M059J (cell line): Measurements from ENCODE around the gene RIPOR3. TPM values are rescaled to one million over a fixed set of nuclear protein-coding genes. Genes with fewer than 3 reads are reported as not detected.
A peak's percentile ranks its signal among the peaks of the same experiment; 100 is the strongest.
"Not testable (repeated sequence)": the region's sequence is repeated elsewhere in the genome, so short reads cannot be mapped to it uniquely, and the experiment has no call there.

Experiments used
- DNase-seq: peaks from one replicate; pipeline ENCODE4 v3.0.0-alpha.2; 2012; ENCODE audit warnings: low read depth
- total RNA-seq: library from RNA; depleted of rRNA; stranded (reverse); fragments of >200 nt; shearing (Covaris generic); gene quantifications from 2 replicates; pipeline ENCODE4 v1.2.3, GENCODE V29; 2014

Gene RIPOR3
- total RNA-seq, 1 experiment from 2014 or later: 1.5 TPM

DNA sequence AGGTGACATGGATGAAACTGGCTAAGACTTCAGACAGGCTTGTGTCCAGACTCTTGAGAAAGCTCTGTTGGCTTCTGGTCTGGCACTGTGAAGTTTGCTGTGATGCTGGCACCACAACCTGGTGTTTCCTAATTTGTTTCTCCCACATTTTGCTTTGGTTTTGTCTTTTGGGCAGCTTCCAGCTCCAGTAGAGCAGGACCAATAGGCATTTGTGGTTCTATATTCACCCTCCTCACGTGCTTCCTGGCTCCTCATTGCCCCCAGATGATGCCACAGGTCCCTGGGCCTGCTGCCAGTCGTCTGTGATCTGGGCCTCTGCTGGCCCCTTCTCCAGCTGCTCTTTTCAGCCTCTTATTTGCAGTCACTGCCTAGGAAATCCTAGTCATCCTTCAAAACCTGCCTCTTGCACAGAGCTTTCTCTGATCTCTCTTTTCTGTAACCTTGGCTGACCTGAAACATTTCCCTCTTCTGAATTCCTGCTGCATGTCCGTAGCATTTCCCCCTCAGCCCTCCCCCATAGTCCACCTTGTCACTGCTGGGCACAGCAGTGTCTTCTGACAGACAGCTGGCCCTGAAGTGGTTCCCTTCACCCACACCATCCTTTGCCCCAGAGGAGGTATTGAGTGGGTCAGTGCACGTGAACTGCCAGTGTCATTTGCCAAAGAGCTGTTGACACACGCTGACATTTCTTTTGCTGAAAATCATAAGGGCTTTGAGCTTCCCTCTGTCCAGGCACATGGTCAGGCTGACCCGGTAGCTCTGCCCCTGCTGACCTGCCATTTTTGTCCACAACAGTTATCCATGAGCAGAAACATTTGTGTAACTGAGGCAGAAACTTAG, 118.2 kb downstream of the RIPOR3 start:
- peak; percentile 94 for DNase-seq

DNA sequence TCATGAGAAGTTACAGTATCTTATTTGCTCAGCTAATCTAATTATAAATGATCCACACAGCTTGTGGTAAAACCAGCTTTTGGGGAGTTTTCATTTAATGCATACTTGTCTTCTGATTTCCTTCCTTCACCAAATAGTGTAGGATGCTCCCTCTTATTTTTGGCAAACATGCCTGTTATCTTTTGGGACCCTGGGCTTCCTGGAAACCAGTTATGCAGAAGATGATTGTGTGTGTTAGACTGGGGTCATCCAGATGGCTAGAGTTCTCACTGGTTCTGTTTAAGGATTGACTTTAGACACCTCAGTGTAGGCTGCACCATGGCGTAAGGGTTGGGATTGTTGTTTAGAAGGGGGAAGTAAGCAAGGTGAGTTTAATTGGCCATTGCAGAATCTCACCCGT, 119.9 kb downstream of the RIPOR3 start:
- no peak for DNase-seq

DNA sequence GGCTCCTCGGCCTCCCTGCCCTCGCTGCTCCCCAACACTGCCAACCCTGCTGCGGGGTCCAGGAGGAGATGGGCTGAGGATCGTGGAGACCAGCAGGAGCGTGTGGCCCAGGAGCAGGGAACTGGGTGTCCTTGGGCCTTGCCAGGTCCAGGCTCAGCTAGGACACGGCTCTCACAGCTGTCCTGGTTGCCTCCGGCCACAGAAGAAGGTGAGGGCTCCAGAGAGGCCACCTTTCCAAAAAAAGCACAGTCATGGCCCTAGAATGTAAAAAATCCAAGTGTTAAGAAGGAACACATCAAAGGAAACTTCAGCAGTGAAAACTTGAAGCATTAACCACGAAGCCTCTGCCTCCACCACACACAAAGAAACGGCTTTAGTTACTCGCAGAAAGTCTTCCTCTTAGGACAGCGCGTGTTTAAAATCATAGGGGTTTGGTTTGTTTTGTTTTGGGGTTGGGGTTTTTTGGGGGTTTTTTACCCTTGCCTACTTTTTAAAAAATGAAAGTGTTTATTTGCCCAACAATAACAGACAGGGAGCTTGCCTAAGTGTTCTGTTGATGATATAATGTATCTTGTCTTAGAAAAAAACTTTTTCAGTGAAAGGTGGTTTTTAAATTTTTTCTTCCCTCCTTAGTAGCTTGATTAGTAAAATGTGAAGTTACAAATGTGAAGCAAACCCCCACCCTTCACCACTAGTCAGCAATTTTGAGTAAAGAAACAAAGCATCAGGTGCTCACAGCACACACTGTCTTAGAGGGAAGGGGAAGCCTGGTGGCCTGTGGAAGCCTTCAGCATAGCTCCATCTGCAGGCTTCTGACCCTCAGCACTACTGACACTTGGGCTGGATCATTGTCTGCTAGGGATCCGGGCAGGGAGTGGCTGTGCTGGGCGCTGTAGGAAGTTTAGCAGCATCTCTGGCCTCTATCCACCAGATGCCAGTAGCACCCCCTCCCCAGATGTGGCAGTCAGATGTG, 121.2 kb downstream of the RIPOR3 start:
- peak; percentile 73 for DNase-seq

DNA sequence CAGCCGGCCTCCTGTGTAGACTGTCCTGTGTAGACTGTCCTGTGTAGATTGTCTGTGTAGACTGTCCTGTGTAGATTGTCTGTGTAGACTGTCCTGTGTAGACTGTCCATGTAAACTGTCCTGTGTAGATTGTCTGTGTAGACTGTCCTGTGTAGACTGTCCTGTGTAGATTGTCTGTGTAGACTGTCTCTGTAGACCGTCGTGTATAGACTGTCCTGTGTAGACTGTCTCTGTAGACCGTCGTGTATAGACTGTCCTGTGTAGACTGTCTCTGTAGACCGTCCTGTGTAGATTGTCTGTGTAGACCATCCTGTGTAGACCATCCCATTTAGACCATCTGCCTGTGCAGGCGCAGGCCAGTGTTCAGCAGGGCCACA, 121.9 kb downstream of the RIPOR3 start:
- DNase-seq: not testable (repeated sequence)

DNA sequence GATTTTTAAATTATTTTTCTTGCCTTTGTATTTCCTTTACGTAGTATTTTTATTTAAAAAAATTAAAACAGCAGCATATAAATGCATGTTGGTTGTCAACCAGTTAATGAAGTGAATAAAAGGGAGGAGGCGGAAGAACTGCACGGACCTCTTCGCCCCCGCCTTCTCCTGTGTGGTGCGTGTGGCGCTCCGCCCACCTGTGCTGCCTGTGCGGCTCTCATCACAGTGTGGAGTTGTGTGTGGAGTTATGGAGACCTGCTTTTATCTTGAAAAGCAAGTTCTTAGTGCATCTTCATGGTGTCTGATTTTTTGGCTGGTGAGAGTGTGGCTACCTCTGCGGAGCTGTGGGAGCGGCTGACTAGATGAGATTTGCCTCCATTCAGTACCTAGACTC, 122.8 kb downstream of the RIPOR3 start:
- no peak for DNase-seq

DNA sequence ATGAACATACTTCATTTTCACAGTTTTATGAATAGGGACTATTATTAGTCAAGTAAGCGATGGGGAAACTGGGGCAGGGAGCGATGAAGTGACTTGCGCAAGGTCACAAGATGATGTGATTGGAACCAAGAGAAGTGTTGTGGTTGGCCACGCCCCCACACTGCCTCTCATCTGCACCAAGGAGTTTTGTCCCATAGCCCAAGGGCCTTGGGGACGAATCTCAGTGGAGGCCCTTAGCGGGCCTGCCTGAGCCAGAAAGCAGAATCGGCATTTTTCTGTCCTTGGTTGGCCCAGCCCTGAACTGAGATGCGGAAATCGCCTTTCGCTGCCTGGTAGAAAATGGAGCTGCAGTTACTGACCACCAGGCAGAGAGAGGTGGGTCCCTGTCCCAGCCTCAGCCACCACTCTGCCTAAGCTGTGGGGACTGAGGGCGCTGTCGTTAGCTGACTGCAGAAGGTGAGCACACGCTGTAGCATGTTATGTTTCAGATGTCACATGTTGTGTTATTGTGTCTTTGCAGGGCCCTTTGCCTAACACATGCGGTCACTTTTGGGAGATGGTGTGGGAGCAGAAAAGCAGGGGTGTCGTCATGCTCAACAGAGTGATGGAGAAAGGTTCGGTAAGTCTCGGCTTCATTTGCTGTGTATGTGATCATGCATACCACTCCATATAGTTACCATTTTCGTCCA, 123.3 kb downstream of the RIPOR3 start:
- no peak for DNase-seq

DNA sequence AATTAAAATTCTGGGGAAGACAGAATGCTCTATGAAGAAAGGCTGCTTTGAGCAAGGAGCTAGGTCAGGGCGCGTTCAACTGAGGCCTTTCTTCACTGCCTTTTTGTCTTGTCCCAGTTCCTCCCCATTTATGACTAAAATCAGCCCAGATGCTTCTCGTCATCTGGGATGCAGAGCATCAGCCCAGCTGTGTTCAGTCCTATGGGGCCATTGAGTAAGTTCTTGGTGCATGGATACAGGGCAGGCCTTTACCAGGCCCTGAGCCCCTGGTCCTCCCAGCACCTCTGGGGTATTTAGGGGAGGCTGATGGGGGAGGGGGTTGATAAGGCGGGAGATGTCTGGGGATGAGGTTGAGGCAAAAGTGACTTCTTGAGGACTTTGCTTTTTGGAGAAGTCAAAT, 125.5 kb downstream of the RIPOR3 start:
- no peak for DNase-seq

DNA sequence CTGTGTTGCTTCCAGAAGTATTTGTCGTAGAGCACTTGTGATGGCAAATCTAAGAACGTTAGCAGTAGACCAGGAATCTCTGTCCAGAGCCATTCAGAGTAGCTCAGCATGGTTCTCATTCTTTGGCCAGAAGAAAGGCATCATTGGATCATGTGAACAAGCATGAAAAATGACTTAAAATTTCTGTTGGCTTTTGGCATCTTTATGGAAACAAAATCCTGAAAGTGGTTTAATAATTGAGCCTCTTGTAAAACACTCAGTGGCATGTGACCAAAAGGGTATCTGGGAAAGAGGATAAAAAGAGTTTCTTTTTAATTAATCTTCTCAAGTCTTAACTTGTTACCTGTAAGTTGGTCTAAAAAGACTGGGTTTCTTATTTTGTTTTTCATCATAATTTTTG, 126.0 kb downstream of the RIPOR3 start:
- no peak for DNase-seq

DNA sequence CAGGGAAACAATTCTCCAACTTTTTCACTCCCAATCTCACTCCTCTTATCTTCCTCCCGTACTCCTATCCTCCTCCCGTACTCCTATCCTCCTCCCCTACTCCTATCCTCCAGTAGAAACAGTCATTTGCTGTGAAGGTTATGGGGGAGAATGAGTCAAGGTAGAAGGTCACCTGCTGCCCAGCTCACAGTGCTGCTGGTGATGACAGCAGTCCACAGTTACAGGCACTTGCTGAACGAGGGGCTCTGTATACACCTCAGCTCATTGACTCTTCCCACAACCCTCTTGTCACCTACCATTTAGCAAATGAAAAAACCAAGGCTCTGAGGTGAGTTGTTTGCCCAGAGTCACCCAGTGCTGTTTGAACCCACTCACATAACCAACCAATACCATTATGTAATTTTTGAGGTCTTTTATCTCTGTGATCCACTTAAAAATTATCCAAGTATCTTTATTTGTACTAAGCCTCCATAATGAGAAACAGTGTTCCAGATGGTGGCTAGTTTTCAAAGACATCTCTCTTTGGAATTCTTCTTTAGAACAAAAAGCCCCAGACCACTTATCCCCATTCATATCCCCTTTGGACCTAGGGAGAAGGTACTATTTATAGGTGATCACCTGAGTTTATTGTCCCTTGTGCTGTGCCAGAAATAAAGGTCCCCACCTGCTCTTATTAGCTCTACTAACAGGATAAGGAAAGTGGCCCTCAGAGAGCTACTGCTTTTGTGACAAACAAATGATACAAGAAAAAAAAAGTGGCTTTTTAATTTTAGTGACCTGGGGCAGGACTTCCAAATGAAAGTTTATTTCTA, 128.0 kb downstream of the RIPOR3 start:
- DNase-seq: no peak

DNA sequence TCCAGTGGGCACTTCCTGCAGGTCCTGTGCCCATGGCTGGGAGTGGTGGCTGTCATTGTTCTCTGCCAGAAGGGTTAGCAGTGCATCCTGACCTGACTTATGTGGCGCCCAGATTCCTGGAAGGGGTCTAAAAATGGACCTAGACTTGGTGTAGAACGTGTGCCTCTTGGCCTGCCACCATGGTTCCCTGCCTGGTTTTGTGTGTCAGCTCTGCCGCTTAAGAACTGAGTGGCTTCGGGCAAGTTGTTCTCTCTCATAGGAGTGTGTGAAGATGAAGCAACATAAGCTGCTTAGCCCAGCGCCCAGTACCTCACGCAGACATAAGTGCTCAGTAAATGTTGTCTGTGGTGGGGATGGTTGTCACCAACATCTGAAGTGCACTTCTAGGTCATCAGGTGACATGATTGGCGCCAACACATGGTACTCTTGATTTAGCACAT, 129.1 kb downstream of the RIPOR3 start:
- DNase-seq: no peak

DNA sequence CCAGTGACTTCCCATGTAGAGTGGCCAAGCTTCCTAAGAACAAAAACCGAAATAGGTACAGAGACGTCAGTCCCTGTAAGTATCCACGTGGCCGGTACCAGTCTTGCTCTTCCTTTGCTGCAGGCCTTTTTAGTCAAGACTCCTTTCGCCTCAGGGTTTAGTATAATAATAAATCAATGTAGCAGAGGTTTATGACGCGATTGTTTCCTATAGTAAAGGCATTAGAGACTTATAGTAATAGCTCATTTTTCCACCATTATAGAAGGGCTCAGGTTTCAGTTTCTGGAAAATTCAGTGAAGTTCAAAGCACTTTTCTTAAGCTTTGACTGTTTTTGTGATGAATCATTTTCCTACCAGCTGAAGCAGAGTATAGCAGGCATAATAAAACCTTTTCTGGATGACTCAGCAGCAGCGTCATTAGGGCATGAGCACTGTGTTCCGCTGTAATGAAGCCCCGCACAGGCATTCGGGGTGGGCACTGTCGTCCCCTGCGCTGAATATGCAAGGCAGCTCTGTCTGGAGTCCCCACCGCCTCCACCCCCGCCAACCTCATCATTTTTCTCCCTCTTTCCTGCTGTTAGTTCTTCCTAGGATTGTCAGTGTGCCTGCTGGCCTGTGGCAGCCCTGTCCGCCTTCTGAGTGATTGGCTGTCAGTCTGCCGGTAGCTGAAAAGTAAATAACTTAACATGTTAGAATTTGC, 129.8 kb downstream of the RIPOR3 start:
- DNase-seq: peak; percentile 99

DNA sequence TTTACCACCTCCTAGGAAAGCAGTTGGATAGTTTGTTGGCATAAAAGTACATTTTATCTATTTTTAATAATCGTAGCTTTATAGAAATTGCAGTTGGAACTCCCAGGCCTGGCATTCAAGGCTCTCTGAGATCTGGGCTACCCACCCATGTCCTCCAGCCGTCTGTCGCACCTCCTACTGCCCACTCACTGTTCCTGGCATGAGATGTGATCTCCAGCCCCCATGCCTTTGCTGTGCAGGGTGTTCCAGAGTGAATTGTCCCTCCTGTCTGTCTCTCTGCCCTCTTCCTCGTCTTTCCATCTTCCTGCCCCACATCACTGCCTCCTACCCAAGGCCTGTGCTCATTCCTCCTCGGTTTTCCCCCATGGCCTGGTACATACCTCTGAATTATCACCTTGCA, 130.5 kb downstream of the RIPOR3 start:
- no peak for DNase-seq

DNA sequence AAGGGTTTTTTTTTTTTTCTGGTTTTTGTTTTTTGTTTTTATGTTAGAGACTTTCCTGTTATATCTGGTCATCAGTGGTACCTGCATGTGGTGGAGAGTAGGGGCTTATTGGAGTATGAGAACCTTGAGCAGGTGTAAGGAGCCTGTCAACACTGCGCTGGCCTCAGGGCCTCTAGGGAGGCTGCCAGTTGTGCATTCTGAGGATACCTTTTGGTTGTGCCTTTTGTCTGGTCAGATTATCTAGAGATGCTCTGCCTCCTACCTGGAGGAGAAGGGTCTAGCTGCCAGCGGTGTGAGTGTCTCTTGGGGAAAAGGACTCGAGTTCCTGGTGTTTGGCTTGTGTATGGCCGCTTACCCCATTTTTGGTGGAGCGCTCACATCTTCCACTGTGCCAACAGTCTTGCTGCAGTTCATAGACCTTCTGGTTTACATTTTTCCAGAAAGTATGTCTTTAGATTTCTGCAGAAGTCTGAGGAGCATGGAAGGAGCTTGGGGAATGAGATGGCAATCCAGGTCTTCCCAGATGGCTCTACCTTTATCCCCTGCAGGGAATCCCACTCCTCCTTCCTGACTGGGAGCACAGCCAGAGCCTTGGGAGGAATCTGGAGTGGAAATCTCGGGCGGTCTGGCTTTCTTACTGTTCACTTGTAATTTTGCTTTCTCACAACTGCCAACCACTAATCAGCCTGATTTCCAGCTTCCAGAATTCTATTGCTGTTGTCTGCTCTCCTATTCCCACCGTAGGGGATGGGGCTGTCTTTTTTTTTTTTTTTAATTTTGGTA, 131.3 kb downstream of the RIPOR3 start:
- peak; percentile 30 for DNase-seq

DNA sequence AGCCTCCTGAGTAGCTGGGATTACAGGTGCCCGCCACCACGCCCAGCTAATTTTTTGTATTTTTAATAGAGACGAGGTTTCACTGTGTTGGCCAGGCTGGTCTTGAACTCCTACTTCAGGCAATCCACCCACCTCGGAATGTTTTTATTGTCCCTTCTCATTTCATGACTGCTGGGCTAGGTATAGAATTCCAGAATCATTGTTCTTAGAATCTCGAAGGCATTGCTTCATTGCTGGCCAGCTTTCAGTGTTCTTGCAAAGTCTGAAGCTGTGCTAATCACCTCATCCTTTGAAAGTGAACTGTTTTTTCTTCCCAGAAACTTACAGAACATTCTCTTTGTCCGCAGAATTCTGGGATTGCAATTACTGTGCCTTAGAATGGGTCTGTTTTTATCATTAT, 132.2 kb downstream of the RIPOR3 start:
- DNase-seq: no peak

DNA sequence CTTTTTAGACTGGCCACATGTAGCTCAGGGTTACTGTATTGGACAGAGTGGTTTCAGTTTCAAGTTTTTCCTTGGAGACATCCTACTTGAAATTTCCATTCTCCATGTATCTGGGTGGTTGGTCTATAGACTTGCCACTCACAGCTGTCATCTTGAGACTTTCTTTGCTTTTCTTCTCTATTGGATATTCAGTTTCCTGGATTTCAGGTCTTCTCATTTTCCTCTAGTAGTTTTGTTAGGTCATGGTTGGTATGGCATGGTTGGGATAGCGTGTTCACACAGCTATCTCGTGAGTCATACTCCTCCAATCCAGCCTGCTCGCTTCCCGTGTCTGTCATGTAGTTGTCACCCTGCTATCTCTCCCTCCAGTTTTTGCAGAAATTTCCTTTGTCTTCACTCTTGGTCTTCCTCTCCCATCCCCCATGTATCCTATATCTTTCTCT, 132.8 kb downstream of the RIPOR3 start:
- peak; percentile 98 for DNase-seq

DNA sequence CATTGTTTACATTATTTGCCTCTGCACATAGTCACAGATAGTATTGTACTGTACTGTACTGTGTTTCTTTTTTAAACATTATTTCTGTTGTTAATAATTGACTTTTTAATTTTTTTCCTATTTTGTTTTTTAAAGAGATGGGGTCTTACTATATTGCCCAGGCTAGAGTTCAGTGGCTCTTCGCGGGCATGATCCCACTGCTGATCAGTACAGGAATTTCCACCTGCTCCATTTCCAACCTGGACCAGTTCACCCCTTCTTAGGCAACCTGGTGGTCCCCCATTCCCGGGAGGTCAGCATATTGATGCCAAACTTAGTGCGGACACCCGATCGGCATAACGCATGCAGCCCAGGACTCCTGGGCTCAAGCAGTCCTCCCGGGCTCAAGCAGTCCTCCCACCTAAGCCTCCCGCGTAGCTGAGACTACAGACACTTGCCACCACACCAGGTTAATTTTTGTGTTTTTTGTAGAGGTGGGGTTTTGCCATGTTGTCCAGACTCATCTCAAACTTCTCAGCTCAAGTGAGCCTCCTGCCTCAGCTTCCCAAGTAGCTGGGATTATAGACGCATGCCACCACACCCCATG, 133.7 kb downstream of the RIPOR3 start:
- no peak for DNase-seq

DNA sequence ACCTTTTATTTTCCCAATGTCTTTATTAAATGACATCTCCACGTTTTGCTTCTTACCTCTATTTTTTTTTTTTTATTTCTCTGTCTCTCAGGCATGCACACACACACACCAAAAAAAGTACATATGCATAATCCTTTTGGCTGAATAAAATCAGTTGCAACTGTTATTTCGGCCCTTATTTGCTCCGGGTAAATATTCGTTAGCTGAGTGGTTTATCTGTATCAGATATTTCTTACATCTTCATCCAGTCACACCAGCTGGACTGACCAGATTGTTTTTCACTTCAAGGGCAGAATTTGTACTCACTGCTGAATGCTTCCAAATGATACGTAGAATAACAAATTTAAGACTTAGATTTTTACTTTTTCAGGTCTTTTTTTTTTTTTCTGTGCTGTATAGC, 135.7 kb downstream of the RIPOR3 start:
- DNase-seq: no peak

DNA sequence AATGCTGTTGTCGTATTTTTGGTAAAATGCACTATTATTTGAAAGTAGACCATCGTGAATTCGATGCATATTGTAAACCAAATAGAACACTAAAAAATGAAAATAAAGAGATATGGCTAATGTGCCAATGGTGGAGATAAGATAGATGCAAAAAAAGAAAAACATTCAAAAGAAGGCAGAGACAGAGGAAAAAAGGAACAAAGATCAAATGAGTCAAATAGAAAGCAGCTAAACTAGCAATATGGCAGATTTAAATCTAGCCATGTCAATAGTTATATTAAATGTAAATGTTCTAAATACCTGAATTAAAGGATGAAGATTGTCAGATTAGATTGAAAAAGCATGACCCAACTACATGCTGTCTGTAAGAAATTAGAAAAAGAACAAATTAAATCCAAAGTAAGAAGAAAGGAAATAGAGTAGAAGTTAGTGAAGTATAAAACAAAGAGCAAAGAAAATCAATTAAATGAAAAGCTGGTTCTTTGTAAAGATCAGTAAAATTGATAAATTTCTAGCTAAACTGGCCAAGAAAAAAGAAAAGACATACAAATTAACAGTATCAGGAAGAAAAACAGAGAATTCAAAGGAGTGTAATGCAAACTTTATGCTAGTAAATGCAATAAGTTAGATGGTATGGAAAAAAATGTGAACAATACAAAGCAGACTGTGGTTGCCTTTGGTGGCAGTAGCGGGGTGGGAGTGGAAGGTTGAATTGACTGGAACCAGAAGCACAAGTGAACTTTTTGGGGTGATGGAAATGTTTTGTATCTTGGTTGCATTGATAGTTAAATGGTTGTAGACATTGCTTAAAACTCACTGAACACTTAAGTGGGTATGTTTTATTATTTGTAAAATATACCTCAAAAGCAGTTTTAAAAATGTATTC, 136.4 kb downstream of the RIPOR3 start:
- DNase-seq: no peak
